A549 treated with Hydrocortisone at 1 μM for 4 hours (cell line): ENCODE data around the gene LASP1. TPM values are rescaled to one million over a fixed set of nuclear protein-coding genes. Genes with fewer than 3 reads are reported as not detected.

Experiments used
- total RNA-seq: library from RNA; stranded (reverse); fragments of 200-300 nt; extraction: Qiagen RNA extraction; gene quantifications from 5 replicates; pipeline ENCODE4 v1.2.3, GENCODE V29; 2022

The LASP1 gene, protein sequence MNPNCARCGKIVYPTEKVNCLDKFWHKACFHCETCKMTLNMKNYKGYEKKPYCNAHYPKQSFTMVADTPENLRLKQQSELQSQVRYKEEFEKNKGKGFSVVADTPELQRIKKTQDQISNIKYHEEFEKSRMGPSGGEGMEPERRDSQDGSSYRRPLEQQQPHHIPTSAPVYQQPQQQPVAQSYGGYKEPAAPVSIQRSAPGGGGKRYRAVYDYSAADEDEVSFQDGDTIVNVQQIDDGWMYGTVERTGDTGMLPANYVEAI
- total RNA-seq, result 246 to 296 TPM (median 250 TPM) in 5 replicates

DNA sequence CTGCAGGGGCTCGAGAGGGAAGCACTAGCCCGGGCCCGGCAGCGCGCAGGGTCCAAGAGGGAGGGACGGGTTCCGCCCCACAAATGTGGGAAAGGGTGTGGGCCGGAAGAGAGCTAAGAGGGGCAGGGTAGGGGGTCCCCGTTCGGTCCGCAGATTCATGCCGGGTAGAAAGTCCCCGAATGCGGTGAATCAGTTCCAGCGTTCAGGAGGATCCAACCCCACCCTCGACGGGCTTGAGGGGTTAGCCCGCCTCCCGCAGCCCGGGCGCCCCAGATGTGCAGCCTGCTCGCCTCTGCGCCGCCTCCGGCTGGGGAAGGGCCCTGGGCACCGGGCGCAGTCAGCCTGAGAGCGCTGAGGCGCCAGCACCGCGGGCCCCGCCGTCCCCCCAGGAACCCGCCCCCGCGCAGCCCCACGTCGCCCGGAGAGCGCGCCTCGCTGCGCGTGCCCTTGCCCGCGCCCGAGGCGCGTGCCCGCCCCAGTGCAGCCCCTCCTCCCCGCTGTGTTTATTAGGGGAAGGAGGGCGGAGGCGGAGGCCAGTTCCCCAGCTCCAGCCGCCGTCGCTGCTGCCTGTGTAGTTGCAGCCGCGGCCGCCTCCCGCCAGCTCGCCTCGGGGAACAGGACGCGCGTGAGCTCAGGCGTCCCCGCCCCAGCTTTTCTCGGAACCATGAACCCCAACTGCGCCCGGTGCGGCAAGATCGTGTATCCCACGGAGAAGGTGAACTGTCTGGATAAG is at the start of gene LASP1:
LASP1 (plus strand) TSS at position 533 of the 733 bp plus-strand sequence; CDS start at position 665, 132 bp downstream.

DNA sequence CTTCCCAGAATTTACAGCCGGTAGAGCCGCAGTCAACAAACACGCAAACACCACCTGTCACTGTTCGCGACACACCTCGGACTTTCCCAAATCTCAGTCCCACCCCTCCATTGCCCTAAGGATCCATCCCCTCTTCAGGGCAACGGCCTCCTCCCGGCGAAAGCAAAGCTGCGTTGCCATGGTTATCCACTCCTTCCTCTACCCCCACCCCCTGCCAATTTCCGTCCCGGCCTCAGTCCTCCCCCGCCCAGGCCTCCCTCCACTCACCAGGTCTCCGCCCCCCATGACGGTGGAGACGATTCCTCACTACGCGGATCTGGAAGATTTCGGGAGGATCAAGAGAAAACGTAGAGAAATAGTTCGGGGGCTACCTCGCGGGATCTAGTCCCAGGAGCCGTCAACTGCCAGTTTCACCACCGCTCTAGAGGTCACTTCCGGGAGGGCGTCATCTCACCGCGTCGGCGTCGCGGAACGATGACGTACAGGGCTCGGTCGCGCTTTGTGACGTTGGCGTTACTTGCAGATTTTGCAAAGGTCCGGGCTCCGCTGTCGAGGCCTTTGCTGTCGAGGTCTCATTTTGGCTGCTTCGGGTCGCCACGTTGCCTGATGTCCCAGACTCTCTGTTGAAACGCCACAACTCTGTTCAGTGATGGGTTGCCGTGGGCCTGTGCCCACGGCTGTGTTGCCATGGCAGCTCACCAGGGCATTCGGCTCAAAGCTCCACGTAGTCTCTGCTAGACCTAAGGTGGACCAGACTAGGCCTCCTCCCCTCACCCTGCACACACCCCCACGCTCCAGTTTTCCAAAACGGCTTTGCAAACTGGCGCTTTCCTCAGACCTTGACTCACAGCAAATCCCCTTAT is 44.7 kb upstream of the LASP1 start, which contains the start of gene CWC25:
CWC25 (minus strand) TSS at position 423 of the 863 bp plus-strand sequence; CDS start at position 285, 138 bp downstream.

DNA sequence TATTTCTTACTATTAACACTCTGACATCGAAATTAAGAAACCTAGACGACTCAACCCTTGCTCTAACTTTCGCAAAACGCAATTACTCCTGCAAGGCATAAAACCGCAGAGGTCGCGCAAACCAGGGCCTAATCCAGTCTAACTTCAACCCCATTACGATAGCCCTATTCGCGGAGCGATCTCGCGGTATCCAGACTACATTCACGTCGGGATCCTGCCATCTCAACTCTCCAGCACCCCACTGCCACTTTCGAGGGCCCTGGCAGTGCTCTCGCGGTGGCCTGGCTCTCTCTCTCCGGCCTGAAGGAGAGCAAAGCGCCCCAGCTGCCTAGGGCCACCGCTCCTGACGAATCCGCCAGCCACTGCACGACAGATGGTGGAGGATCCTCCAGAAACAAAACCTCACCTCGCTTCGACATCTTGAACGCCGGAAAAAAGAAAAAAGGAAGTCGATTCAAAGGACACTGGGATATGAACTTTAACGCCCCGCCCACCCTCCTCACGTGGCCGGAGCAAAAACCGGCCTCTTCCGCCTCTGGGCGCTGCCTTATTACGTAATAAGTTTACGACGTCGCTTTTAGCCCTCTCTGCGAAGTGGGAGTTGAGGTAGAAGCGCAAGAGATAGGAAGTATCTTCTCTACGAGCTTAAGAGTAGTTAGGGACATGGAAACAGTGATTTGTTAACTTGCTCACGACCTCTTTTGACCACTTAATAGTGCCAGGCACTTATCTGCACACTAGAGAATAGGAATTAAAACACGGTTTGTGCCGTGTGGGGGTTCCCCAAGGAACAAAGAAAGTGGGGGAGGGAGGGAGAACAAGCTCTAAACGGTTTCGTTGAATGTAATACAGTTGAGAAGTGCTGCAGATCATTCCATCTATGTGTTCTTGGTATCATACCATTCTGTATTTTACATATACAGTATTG is 16.3 kb upstream of the LASP1 start, which contains the start of gene RPL23:
RPL23 (minus strand) TSS at position 430 of the 928 bp plus-strand sequence; CDS start at position 419, 11 bp downstream.

DNA sequence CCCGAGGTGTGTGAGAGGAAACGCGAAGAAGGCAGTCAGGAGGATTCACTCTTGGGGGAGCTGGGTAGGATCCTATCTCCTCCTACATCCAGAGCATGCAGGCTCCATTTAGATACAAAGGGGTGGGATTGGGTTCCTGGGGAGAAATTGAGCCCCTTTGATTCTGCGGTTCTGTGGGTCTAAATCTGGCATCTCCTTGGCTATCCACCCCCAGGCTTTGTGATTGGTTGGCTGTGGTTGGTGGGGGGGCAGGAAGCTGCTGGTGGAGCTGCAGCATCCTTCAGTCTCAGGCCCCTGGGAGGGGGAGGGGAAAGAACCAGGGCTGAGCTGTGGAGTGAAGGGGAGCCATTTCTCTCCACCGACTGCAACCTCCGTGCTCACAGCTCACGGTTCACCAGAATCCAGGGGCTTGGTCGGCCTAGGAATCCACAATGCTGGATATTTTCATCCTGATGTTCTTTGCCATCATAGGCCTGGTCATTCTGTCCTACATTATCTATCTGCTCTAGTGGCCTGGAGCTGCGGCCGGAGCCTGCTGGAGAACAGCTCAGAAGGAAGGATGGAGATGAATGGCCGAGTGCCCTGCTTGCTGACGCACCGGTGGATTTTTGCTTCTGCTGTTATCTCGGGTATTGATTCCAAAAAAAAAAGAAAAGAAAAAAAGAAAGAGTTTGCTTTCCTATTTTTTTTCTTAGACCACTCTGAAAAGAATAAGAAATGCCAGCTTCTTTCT is 55.6 kb downstream of the LASP1 start, which contains the start of gene LASP1NB:
LASP1NB (plus strand) TSS at position 352 of the 733 bp plus-strand sequence.

DNA sequence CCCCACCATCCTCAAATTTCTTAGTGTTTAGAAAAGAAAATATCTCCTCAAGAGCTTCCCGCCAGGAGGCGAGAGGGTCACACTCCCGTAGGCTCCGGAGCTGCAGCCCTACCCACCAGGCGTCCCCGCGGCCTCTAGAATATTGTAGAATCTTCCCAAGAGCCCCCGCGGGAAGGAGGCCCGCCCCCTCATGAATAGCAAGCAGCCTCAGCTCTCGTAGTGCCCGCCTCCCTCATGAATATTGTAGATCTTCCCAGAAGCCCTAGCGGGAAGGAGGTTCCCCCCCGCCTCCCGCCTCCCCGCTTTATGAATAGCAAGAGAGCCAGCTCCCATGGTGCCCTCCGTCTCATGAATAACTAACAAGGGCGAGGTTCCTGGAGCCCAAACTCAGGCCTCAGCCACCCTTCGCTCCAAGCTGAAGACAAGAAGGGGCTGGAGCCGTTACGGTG is 97.5 kb downstream of the LASP1 start, which contains the start of gene FBXO47:
FBXO47 (minus strand) TSS at position 114 of the 449 bp plus-strand sequence. CDS start 4,378 bp downstream, outside the sequence.

Other genes with a start within 250 kb of the LASP1 start
- 10.9 to 12.9 TPM (median 12.0 TPM) in 5 replicates for gene EPOP, start 195.1 kb upstream of the LASP1 start, total RNA-seq
- 21.9 to 31.4 TPM (median 28.0 TPM) in 5 replicates for gene MLLT6, start 164.8 kb upstream of the LASP1 start, total RNA-seq
- 45.3 to 98.5 TPM (median 90.3 TPM) in 5 replicates for gene CISD3, start 139.7 kb upstream of the LASP1 start, total RNA-seq
- 36.0 to 61.2 TPM (median 54.0 TPM) in 5 replicates for gene PCGF2, start 121.7 kb upstream of the LASP1 start, total RNA-seq
- 333 to 456 TPM (median 432 TPM) in 5 replicates for gene PSMB3, start 117.3 kb upstream of the LASP1 start, total RNA-seq
- 35.3 to 47.1 TPM (median 39.4 TPM) in 5 replicates for gene PIP4K2B, start 70.5 kb upstream of the LASP1 start, total RNA-seq
- gene CWC25, start 44.7 kb upstream of the LASP1 start, total RNA-seq, result 19.6 to 25.9 TPM (median 20.5 TPM) in 5 replicates
- 2,337 to 2,980 TPM (median 2,639 TPM) in 5 replicates for gene RPL23, start 16.3 kb upstream of the LASP1 start, total RNA-seq
- gene FBXO47, start 97.3 kb downstream of the LASP1 start, total RNA-seq, result not detected in 5 replicates